Gastrocnemius medialis (tissue), 4 donors: Measurements from ENCODE around the gene AP2B1. TPM values are rescaled to one million over a fixed set of nuclear protein-coding genes. Genes with fewer than 3 reads are reported as not detected.

ENCODE experiments used
- ATAC-seq, 2 donors: fragments of 150-250 bp; one replicate each; pipeline ENCODE4 v1.9.1; 2016
- DNase-seq, 2 donors: peaks; one replicate each; pipeline ENCODE4 v3.0.0-alpha.2; 2019
- H3K27ac ChIP-seq, 4 donors: fragments of 200-600 bp; sonication (generic); 1 replicate in 1 of 4; 2 replicates in 3 of 4; pipeline ENCODE4 v1.5.1; 2016 to 2018; ENCODE audit warnings: mild to moderate bottlenecking in 2 of 4, moderate library complexity in 1 of 4
- H3K27me3 ChIP-seq, 3 donors: fragments of 200-600 bp; sonication (generic) in 2 of 3; 1 replicate in 1 of 3; 2 replicates in 2 of 3; pipeline versions ENCODE4 v1.5.1 to v1.6.0; 2016 to 2019; ENCODE audit warnings: mild to moderate bottlenecking in 1 of 3, moderate library complexity in 1 of 3
- H3K36me3 ChIP-seq, 2 donors: fragments of 200-600 bp; sonication (generic) in 1 of 2; one replicate each; pipeline ENCODE4 v1.5.1; 2017 to 2018
- H3K4me1 ChIP-seq, 2 donors: fragments of 200-600 bp; sonication (generic) in 1 of 2; one replicate each; pipeline ENCODE4 v1.5.1; 2016 to 2017; ENCODE audit warnings: mild to moderate bottlenecking in 2 of 2
- H3K4me3 ChIP-seq, 4 donors: fragments of 200-600 bp; sonication (generic) in 3 of 4; 1 replicate in 1 of 4; 2 replicates in 3 of 4; pipeline ENCODE4 v1.5.1; 2016 to 2019; ENCODE audit warnings: mild to moderate bottlenecking in 2 of 4
- H3K9me3 ChIP-seq, 3 donors: fragments of 200-600 bp; sonication (generic) in 2 of 3; 1 replicate in 1 of 3; 2 replicates in 2 of 3; pipeline ENCODE4 v1.5.1; 2016 to 2019
- POLR2A ChIP-seq, 2 donors: fragments of 450-650 bp; IDR thresholded peaks; one replicate each; pipeline ENCODE4 v1.6.1; 2017; ENCODE audit warnings: antibody characterized with exemption in 2 of 2, mild to moderate bottlenecking in 2 of 2, moderate library complexity in 2 of 2
- in situ Hi-C, 4 donors: fragments of 200-750 bp; cut with MboI; loops; one replicate each; pipeline versions ENCODE4 v1.15.0 to v1.8.0; 2017; ENCODE audit warnings: low sequenced_read_pairs in 4 of 4
- intact Hi-C: fragments of 100-400 bp; cut with DNase I; formaldehyde crosslinking; loops from one replicate; pipeline ENCODE4 v1.15.1; 2023; ENCODE audit warnings: low total_unique reads
- total RNA-seq, 4 donors: library from RNA; depleted of rRNA; stranded (reverse); fragments of >200 nt; gene quantifications; one replicate each; pipeline versions ENCODE4 v1.1.0 to v1.2.3, GENCODE V29; 2016
- TF ChIP-seq, protein P1 (sequence below), 5 experiments: fragments of 450-650 bp in 3 of 5; fragments of 200-600 bp in 2 of 5; sonication (generic) in 2 of 5; IDR thresholded peaks in 4 of 5; conservative IDR thresholded peaks in 1 of 5; 1 replicate in 4 of 5; 2 replicates in 1 of 5; pipeline ENCODE4 v1.5.1; 2016 to 2019; ENCODE audit warnings: antibody characterized with exemption in 5 of 5, mild to moderate bottlenecking in 3 of 5, moderate library complexity in 3 of 5

AP2B1 gene
- total RNA-seq, 4 donors from 2014 or later: 31.3 to 48.7 (median 38.1) TPM

- in situ Hi-C loops: loop anchor here in 2 of 4 donors (5.0 kb wide), 1 partner anchor 132 kb away; no protein-coding TSS in a partner anchor
- H3K27ac ChIP-seq: peak overlapping the region; percentile 23 to 83 (median 50)
- peaks cover 43 to 56% of the 10 kb centered on the region in 2 donors for H3K4me1 ChIP-seq
Observed at GRCh38 chr17:35614810-35615209, 27.7 kb downstream of the AP2B1 start.

GRCh38 chr17:35616536-35616935 is 29.4 kb downstream of the AP2B1 start:
- Histone ChIP-seq H3K27ac (peak overlapping the region; percentile 71 to 83 (median 76)), H3K27me3 (no peaks in the 10 kb centered on the region)
- intact Hi-C loops: loop anchor here (5.0 kb wide), 1 partner anchor 36 kb away; no protein-coding TSS in a partner anchor

More at GRCh38 chr17:35614810-35615209, 27.7 kb downstream of the AP2B1 start:
- ATAC-seq (peak; percentile 28 to 34), DNase-seq (no peak)
- TF ChIP-seq POLR2A (IDR thresholded peaks at IDR 0.05): no peak
- TF ChIP-seq, protein P1, sequence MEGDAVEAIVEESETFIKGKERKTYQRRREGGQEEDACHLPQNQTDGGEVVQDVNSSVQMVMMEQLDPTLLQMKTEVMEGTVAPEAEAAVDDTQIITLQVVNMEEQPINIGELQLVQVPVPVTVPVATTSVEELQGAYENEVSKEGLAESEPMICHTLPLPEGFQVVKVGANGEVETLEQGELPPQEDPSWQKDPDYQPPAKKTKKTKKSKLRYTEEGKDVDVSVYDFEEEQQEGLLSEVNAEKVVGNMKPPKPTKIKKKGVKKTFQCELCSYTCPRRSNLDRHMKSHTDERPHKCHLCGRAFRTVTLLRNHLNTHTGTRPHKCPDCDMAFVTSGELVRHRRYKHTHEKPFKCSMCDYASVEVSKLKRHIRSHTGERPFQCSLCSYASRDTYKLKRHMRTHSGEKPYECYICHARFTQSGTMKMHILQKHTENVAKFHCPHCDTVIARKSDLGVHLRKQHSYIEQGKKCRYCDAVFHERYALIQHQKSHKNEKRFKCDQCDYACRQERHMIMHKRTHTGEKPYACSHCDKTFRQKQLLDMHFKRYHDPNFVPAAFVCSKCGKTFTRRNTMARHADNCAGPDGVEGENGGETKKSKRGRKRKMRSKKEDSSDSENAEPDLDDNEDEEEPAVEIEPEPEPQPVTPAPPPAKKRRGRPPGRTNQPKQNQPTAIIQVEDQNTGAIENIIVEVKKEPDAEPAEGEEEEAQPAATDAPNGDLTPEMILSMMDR (IDR thresholded peaks at IDR 0.05 in 4 of 5, conservative IDR thresholded peaks at IDR 0.05 in 1 of 5): no peak
- Histone ChIP-seq H3K9me3 (no peaks in the 10 kb centered on the region), H3K36me3 (peaks cover 0 to 15% of the 10 kb centered on the region in 2 donors), H3K27me3 (no peaks in the 10 kb centered on the region), H3K4me3 (no peak overlapping the region)
- intact Hi-C loops: loop anchor here (5.0 kb wide), 1 partner anchor 37 kb away; no protein-coding TSS in a partner anchor

DNA sequence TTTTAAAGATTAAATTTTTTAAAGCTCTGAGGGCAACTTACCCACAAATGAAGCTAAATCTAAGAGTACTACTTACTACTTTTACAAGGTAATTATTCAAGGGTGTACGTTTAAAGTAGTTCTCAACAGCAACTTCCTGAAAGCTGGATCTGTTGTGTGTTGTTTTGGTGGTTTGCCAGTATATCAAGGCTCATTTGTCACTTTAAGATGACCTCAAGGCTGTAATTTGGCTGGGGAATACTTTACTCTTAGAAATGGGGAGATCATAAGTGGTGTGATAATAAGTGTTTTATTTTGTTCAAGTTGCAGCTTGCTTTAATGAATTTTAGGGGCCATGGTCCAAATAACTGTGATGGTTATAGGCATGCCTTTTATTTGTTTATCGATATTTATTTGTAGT is 30.4 kb downstream of the AP2B1 start:
- Histone ChIP-seq H3K9me3 (no peaks in the 10 kb centered on the region), H3K27ac (peak overlapping the region; percentile 71 to 83 (median 76)), H3K4me3 (no peak overlapping the region), H3K4me1 (peaks cover 62 to 73% of the 10 kb centered on the region in 2 donors), H3K36me3 (peaks cover 0 to under 1% of the 10 kb centered on the region in 2 donors), H3K27me3 (no peaks in the 10 kb centered on the region)
- intact Hi-C loops (loop anchor here (5.0 kb wide), 1 partner anchor 35 kb away; no protein-coding TSS in a partner anchor), in situ Hi-C loops (no loop called here)
- no peak for ATAC-seq
- DNase-seq: no peak
- TF ChIP-seq, protein P1 (IDR thresholded peaks at IDR 0.05 in 4 of 5, conservative IDR thresholded peaks at IDR 0.05 in 1 of 5): no peak
- TF ChIP-seq POLR2A (IDR thresholded peaks at IDR 0.05): no peak

More at GRCh38 chr17:35616536-35616935, 29.4 kb downstream of the AP2B1 start:
- ATAC-seq: peak in 1 of 2 donors; percentile 15
- Histone ChIP-seq H3K36me3 (peaks cover 0 to 7% of the 10 kb centered on the region in 2 donors), H3K9me3 (no peaks in the 10 kb centered on the region), H3K4me1 (peaks cover 52 to 65% of the 10 kb centered on the region in 2 donors), H3K4me3 (peak overlapping the region in 1 of 4 donors; percentile 2)
- in situ Hi-C loops: no loop called here
- DNase-seq: no peak
- no peak for TF ChIP-seq POLR2A (IDR thresholded peaks at IDR 0.05)
- TF ChIP-seq, protein P1 (IDR thresholded peaks at IDR 0.05 in 4 of 5, conservative IDR thresholded peaks at IDR 0.05 in 1 of 5): no peak

- H3K9me3 ChIP-seq: no peaks in the 10 kb centered on the region
- H3K4me3 ChIP-seq: no peak overlapping the region
- peak overlapping the region; percentile 71 to 83 (median 76) for H3K27ac ChIP-seq
- no peaks in the 10 kb centered on the region for H3K27me3 ChIP-seq
- H3K36me3 ChIP-seq: no peaks in the 10 kb centered on the region
- ATAC-seq: no peak
- intact Hi-C loops (loop anchor here (5.0 kb wide), 1 partner anchor 34 kb away; no protein-coding TSS in a partner anchor), in situ Hi-C loops (no loop called here)
- H3K4me1 ChIP-seq: peaks cover 57 to 72% of the 10 kb centered on the region in 2 donors
- DNase-seq: no peak
- TF ChIP-seq, protein P1 (IDR thresholded peaks at IDR 0.05 in 4 of 5, conservative IDR thresholded peaks at IDR 0.05 in 1 of 5): no peak
- TF ChIP-seq POLR2A (IDR thresholded peaks at IDR 0.05): no peak
Observed at GRCh38 chr17:35618628-35619027, 31.5 kb downstream of the AP2B1 start.
